Natural killer cell (primary cell): Measurements from ENCODE around the gene CHST8. TPM values are rescaled to one million over a fixed set of nuclear protein-coding genes. Genes with fewer than 3 reads are reported as not detected.

Experiments used
- ATAC-seq, 3 donors: fragments of 150-1000 bp in 2 of 3; fragments of 200-7000 bp in 1 of 3; cut with Tn5 transposase; 1 replicate in 1 of 3; 2 replicates in 2 of 3; pipeline ENCODE4 v1.10.0; 2021; ENCODE audit warnings: mild to moderate bottlenecking in 2 of 3, moderate library complexity in 2 of 3
- DNase-seq, 2 donors: peaks; one replicate each; pipeline versions ENCODE4 v3.0.0 to v3.0.0-alpha.2; 2013 to 2021; ENCODE audit warnings: mixed read lengths in 1 of 2
- H3K27ac ChIP-seq: one replicate; pipeline ENCODE4 v1.5.1; 2013; ENCODE audit warnings: mild to moderate bottlenecking, low read length
- H3K27me3 ChIP-seq: one replicate; pipeline ENCODE4 v1.6.1; 2013; ENCODE audit warnings: low read length; ENCODE audit not compliant: control insufficient read depth, insufficient read depth
- H3K36me3 ChIP-seq: one replicate; pipeline ENCODE4 v1.6.1; 2013; ENCODE audit warnings: low read length; ENCODE audit not compliant: control insufficient read depth, insufficient read depth
- H3K4me1 ChIP-seq: one replicate; pipeline ENCODE4 v1.6.1; 2013; ENCODE audit warnings: low read length; ENCODE audit not compliant: control insufficient read depth, insufficient read depth
- H3K4me3 ChIP-seq: one replicate; pipeline ENCODE4 v1.5.1; 2013; ENCODE audit warnings: low read length
- H3K9me3 ChIP-seq: one replicate; pipeline ENCODE4 v1.6.1; 2013; ENCODE audit warnings: low read length; ENCODE audit not compliant: control insufficient read depth, insufficient read depth
- H3K27ac Mint-ChIP-seq, 2 donors: one replicate each; pipeline ENCODE4 v1.8.0; 2022; ENCODE audit warnings: mild to moderate bottlenecking in 2 of 2, mixed read lengths in 2 of 2, moderate library complexity in 1 of 2
- H3K27me3 Mint-ChIP-seq, 2 donors: one replicate each; pipeline ENCODE4 v1.8.0; 2022; ENCODE audit warnings: low read depth in 2 of 2, mixed read lengths in 2 of 2
- H3K36me3 Mint-ChIP-seq: one replicate; pipeline ENCODE4 v1.8.0; 2022; ENCODE audit warnings: mixed read lengths
- H3K4me1 Mint-ChIP-seq, 2 donors: one replicate each; pipeline ENCODE4 v1.8.0; 2022; ENCODE audit warnings: mixed read lengths in 2 of 2
- H3K4me3 Mint-ChIP-seq: one replicate; pipeline ENCODE4 v1.8.0; 2022; ENCODE audit warnings: mild to moderate bottlenecking, moderate library complexity, mixed read lengths
- H3K9me3 Mint-ChIP-seq, 2 donors: one replicate each; pipeline ENCODE4 v1.8.0; 2022; ENCODE audit warnings: mixed read lengths in 2 of 2
- WGBS: methylation state at CpG from one replicate; pipeline ENCODE4 v1.1.7; 2013; ENCODE audit warnings: missing lambda C conversion rate; ENCODE audit not compliant: insufficient coverage; 5-methylcytosine and 5-hydroxymethylcytosine counted together
- intact Hi-C: fragments of 100-400 bp; cut with micrococcal nuclease; formaldehyde crosslinking; loops from one replicate; pipeline ENCODE4 v1.14.2; 2022
- total RNA-seq, 4 donors: library from RNA; stranded (reverse); fragments of 120-200 nt in 1 of 4; gene quantifications; one replicate each; pipeline versions ENCODE4 v1.2.3 to v1.2.4, GENCODE V29; 2013 to 2022
- TF ChIP-seq, protein P1 (sequence below): fragments of 200-600 bp; IDR thresholded peaks from one replicate; pipeline ENCODE4 v1.8.0; 2022; ENCODE audit warnings: antibody characterized with exemption

The CHST8 gene
- total RNA-seq, 3 donors from 2014 or later (not counting 1 experiment from before 2014, with no cell fraction given), result not detected

DNA sequence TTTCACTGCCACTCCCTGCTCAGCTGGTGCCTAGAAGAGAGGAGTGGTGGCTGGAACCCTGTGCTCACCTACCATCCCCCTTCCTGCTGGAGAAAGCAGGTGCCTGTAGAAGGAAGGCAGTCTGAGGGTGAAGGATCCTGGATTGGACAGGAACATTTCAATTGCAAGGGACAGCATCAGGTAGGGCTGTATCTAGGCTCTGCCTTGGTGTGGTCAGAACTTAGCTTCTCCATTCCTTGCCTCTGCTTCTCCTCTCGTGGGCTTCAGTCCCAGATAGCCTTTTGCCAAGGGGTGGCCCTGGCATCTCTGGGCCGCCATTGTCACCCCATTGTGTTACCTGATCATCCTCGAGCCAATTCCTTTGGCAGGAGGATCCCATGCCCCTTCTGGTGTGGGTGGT is 101.8 kb downstream of the CHST8 start:
- H3K4me3 Mint-ChIP-seq, result no peak overlapping the region
- Histone ChIP-seq H3K4me1 (no peaks in the 10 kb centered on the region), H3K27me3 (no peaks in the 10 kb centered on the region), H3K9me3 (no peaks in the 10 kb centered on the region), H3K27ac (no peak overlapping the region), H3K4me3 (no peak overlapping the region), H3K36me3 (no peaks in the 10 kb centered on the region)
- TF ChIP-seq, protein P1, sequence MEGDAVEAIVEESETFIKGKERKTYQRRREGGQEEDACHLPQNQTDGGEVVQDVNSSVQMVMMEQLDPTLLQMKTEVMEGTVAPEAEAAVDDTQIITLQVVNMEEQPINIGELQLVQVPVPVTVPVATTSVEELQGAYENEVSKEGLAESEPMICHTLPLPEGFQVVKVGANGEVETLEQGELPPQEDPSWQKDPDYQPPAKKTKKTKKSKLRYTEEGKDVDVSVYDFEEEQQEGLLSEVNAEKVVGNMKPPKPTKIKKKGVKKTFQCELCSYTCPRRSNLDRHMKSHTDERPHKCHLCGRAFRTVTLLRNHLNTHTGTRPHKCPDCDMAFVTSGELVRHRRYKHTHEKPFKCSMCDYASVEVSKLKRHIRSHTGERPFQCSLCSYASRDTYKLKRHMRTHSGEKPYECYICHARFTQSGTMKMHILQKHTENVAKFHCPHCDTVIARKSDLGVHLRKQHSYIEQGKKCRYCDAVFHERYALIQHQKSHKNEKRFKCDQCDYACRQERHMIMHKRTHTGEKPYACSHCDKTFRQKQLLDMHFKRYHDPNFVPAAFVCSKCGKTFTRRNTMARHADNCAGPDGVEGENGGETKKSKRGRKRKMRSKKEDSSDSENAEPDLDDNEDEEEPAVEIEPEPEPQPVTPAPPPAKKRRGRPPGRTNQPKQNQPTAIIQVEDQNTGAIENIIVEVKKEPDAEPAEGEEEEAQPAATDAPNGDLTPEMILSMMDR, result no peak
- no peaks in the 10 kb centered on the region for H3K9me3 Mint-ChIP-seq
- peaks cover 0 to 8% of the 10 kb centered on the region in 2 donors for H3K27me3 Mint-ChIP-seq
- no peak overlapping the region for H3K27ac Mint-ChIP-seq
- DNase-seq (no peak), ATAC-seq (no peak)
- 62% methylated on average over 3 of the region's 3 CpGs for WGBS
- no peaks in the 10 kb centered on the region for H3K36me3 Mint-ChIP-seq
- no peaks in the 10 kb centered on the region for H3K4me1 Mint-ChIP-seq
- intact Hi-C loops, result no loop called here

GRCh38 chr19:33724021-33724720 is 102.4 kb downstream of the CHST8 start:
- intact Hi-C loops, result no loop called here
- DNase-seq (no peak), ATAC-seq (no peak)
- Histone ChIP-seq H3K4me1 (no peaks in the 10 kb centered on the region), H3K36me3 (no peaks in the 10 kb centered on the region), H3K9me3 (no peaks in the 10 kb centered on the region), H3K27me3 (no peaks in the 10 kb centered on the region), H3K4me3 (no peak overlapping the region), H3K27ac (no peak overlapping the region)
- Mint-ChIP-seq H3K4me3 (no peak overlapping the region), H3K27ac (no peak overlapping the region), H3K9me3 (no peaks in the 10 kb centered on the region), H3K27me3 (peaks cover 0 to 7% of the 10 kb centered on the region in 2 donors), H3K36me3 (no peaks in the 10 kb centered on the region), H3K4me1 (no peaks in the 10 kb centered on the region)
- TF ChIP-seq, protein P1, result no peak
- 81% methylated on average over 15 of the region's 15 CpGs for WGBS

DNA sequence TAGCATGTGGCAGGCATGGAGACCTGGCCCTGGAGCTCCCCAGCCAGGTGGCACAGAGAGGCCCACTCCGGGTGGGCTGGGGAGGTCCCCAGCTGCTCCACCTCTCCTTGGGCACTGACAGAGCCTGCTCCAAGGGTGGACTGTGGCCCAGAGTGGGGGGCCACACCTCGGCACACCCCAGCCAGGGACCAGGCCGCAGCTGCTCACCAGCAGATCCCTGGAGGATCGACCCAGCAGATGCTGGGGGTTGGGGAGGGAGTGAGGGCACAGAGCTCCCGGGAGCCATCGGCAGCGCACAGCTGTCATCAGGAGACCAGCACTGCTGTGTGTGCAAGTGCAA is 102.9 kb downstream of the CHST8 start:
- peaks cover 0 to 7% of the 10 kb centered on the region in 2 donors for H3K27me3 Mint-ChIP-seq
- Histone ChIP-seq H3K4me3 (no peak overlapping the region), H3K27me3 (no peaks in the 10 kb centered on the region), H3K9me3 (no peaks in the 10 kb centered on the region), H3K36me3 (no peaks in the 10 kb centered on the region), H3K4me1 (no peaks in the 10 kb centered on the region), H3K27ac (no peak overlapping the region)
- H3K4me3 Mint-ChIP-seq, result no peak overlapping the region
- no peaks in the 10 kb centered on the region for H3K36me3 Mint-ChIP-seq
- ATAC-seq (no peak), DNase-seq (no peak)
- TF ChIP-seq, protein P1, result no peak
- intact Hi-C loops, result no loop called here
- no peaks in the 10 kb centered on the region for H3K4me1 Mint-ChIP-seq
- WGBS, result 85% methylated on average over 7 of the region's 7 CpGs
- H3K27ac Mint-ChIP-seq, result no peak overlapping the region
- no peaks in the 10 kb centered on the region for H3K9me3 Mint-ChIP-seq

GRCh38 chr19:33725567-33725966 is 103.8 kb downstream of the CHST8 start:
- TF ChIP-seq, protein P1, result no peak
- Histone ChIP-seq H3K9me3 (no peaks in the 10 kb centered on the region), H3K27ac (no peak overlapping the region), H3K4me1 (no peaks in the 10 kb centered on the region), H3K4me3 (no peak overlapping the region), H3K27me3 (no peaks in the 10 kb centered on the region), H3K36me3 (no peaks in the 10 kb centered on the region)
- peaks cover 0 to 7% of the 10 kb centered on the region in 2 donors for H3K27me3 Mint-ChIP-seq
- intact Hi-C loops, result no loop called here
- 83% methylated on average over 7 of the region's 9 CpGs for WGBS
- DNase-seq, result no peak
- H3K4me3 Mint-ChIP-seq, result no peak overlapping the region
- H3K9me3 Mint-ChIP-seq, result no peaks in the 10 kb centered on the region
- H3K4me1 Mint-ChIP-seq, result no peaks in the 10 kb centered on the region
- ATAC-seq, result no peak
- H3K27ac Mint-ChIP-seq, result no peak overlapping the region
- H3K36me3 Mint-ChIP-seq, result no peaks in the 10 kb centered on the region
